Measurements from ENCODE around the gene ING3. TPM values are rescaled to one million over a fixed set of nuclear protein-coding genes. Genes with fewer than 3 reads are reported as not detected.

The ING3 gene
- total RNA-seq, 1 experiment from 2014 or later, result 23.1 TPM

GRCh38 chr7:120951309-120951699, 727 bp downstream of the ING3 start:
- H2BK5ac ChIP-seq (ENCODE audit: insufficient read length, low read length), result no peak overlapping the region
- H3K4me2 ChIP-seq (ENCODE audit: insufficient read depth, insufficient read length, low read length), result peak overlapping the region; percentile 83
- no peak overlapping the region for H3K56ac ChIP-seq (ENCODE audit: insufficient read length, low read depth, low read length)
- no peak overlapping the region for H3K14ac ChIP-seq (ENCODE audit: insufficient read depth, low read length)
- Mint-ChIP-seq H3K36me3 (ENCODE audit: insufficient read depth in 1 of 3, low read depth in 3 of 3) (peaks cover 10 to 33% (median 28%) of the 10 kb centered on the region in 3 experiments; a peak in 6 of 7 replicates), H3K27ac (peak overlapping the region; percentile 74 to 99 (median 99); a peak in 4 of 7 replicates), H3K27me3 (ENCODE audit: low read depth) (no peaks in the 10 kb centered on the region), H3K4me3 (peak overlapping the region; percentile 81 to 87), H3K4me1 (peaks cover 12% of the 10 kb centered on the region in 2 experiments), H3K9me3 (no peaks in the 10 kb centered on the region)
- H2BK12ac ChIP-seq (ENCODE audit: insufficient read length, low read depth, low read length), result no peak overlapping the region
- H4K8ac ChIP-seq (replicated peaks; ENCODE audit: insufficient read length, low read depth, low read length), result no peak overlapping the region
- H3K23ac ChIP-seq (ENCODE audit: insufficient read length, low read depth, low read length), result no peak overlapping the region
- no peak overlapping the region for H3K4ac ChIP-seq (ENCODE audit: low read depth, low read length)
- peaks cover 4% of the 10 kb centered on the region for H3K23me2 ChIP-seq (ENCODE audit: insufficient read length, low read depth, low read length, poor library complexity, severe bottlenecking)
- no peaks in the 10 kb centered on the region; the same call in 1 of the 2 replicates for H3K4me1 ChIP-seq (ENCODE audit: insufficient read depth, low read length)
- no peaks in the 10 kb centered on the region for H4K20me1 ChIP-seq (ENCODE audit: control insufficient read depth, insufficient read depth, insufficient read length)
- no peak overlapping the region for H3T11ph ChIP-seq (ENCODE audit: low read length)
- peaks cover 3% of the 10 kb centered on the region for H3K79me1 ChIP-seq (ENCODE audit: insufficient read depth, low read depth, low read length, poor library complexity, severe bottlenecking)
- no peak overlapping the region for H3K27ac ChIP-seq (ENCODE audit: insufficient read length, low read depth, low read length)
- H2BK15ac ChIP-seq (ENCODE audit: low read depth, low read length), result no peak overlapping the region
- H2BK120ac ChIP-seq (ENCODE audit: low read depth, low read length, poor library complexity, severe bottlenecking), result no peak overlapping the region
- H3K27me3 ChIP-seq (ENCODE audit: insufficient read depth, low read length), result no peaks in the 10 kb centered on the region
- H2AFZ ChIP-seq (ENCODE audit: low read length), result no peak overlapping the region
- TF ChIP-seq CTCF (conservative IDR thresholded peaks at IDR 0.05), result no peak
- no peak for DNase-seq
- no peak overlapping the region for H2AK5ac ChIP-seq (ENCODE audit: insufficient read length, low read length)
- H3K9me3 ChIP-seq (ENCODE audit: control insufficient read depth, low read depth, low read length), result no peaks in the 10 kb centered on the region
- peak overlapping the region; percentile 12 for H3K9ac ChIP-seq (ENCODE audit: extremely low read depth, insufficient read length, low read length)
- H4K5ac ChIP-seq (ENCODE audit: insufficient read length, low read depth, low read length), result no peak overlapping the region
- H3K18ac ChIP-seq (ENCODE audit: insufficient read length, low read depth, low read length), result no peak overlapping the region
- H4K91ac ChIP-seq (ENCODE audit: insufficient read length, low read depth, low read length), result no peak overlapping the region
- no CpG with 5 or more reads among the region's 8 CpGs for WGBS (ENCODE audit: extremely low coverage, insufficient read length, low lambda C conversion rate)
- 0 out of 2 replicates have a peak, but pooled peaks cover 2% of the 10 kb centered on the region for H3K79me2 ChIP-seq (ENCODE audit: insufficient read depth, low read length)
- no peak overlapping the region for H2BK20ac ChIP-seq (ENCODE audit: low read depth, low read length, poor library complexity, severe bottlenecking)
